NCI-H748 (cell line): ENCODE data around the gene PTPN3.
"Not testable (repeated sequence)": the region's sequence is repeated elsewhere in the genome, so short reads cannot be mapped to it uniquely, and the experiment has no call there.

Experiments used
- DNase-seq: peaks from one replicate; lab custom pipeline; 2025; ENCODE audit not compliant: unreplicated experiment; lab: John Stamatoyannopoulos, UW

Gene PTPN3

DNA sequence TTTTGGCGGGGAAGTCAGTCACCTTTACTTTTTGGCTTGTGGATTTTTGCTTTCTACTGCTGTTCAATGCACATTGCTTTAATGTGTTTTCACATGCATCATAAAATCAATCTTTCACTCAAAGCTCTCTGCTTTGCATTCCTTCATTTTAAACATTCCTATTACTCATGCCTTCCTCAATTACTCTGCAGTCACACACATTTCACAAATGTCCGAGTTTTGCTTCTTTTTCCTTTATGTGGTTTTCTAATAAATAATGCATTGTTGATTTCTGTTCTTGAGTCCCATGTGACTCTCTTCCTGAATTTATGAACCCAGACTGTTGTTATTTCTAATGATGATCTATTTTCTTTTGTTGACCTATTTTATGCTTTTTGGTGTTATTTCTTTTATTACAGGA is 95.0 kb downstream of the PTPN3 start:
- DNase-seq: no peak

DNA sequence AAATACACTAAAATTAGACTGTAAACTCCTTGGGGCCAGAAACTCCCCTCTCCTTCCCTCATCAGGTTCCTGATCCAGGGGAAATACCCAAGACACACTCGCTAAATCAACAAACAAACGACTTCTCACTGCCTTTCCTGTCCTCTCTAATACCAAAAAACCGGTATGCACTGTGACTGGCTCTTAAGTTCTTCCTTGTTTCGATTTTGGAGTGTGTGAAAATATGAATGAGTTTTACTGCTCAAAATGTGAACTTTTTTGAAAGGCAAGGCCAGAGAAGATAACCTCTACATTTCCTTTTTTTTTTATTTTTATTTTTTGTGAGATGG is 96.2 kb downstream of the PTPN3 start:
- no peak for DNase-seq

DNA sequence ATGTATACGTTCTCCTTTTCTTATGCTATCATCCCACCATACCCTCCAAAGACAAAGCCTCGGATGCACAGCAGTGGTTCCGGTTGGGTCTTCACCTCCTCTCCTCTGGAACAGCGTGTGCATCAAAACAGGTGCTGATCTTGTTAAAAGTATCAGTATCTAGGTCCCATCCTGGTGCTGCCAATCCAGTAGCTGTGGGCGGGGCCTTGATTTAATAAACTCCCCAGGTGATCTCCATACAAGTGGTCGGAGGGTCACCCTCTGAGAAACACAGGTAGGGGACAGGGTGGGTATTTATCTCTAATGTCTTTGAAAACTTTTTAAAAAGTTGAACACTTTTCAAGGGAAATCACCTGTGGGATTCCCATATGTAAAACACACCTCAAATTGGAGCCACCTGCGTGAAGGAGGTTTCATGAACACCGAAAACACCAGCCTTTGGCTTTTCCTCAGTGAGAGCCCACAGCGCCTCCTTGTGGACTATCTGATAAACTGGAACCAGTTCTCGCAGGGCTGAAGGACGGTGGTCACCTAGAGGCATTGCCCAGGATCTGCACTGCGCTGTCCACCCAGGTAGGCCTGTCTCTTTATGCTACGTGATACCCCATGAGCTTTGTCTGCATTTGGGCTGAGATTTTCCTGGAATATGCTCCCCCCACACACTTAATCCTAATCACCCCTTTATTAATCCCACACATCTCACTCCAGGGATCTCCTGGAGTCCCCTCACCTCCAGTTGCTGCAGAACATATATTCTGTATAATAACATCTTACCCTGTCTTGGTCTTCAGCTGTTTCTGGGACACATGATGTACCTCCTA is 96.7 kb downstream of the PTPN3 start:
- peak; percentile 80 for DNase-seq

DNA sequence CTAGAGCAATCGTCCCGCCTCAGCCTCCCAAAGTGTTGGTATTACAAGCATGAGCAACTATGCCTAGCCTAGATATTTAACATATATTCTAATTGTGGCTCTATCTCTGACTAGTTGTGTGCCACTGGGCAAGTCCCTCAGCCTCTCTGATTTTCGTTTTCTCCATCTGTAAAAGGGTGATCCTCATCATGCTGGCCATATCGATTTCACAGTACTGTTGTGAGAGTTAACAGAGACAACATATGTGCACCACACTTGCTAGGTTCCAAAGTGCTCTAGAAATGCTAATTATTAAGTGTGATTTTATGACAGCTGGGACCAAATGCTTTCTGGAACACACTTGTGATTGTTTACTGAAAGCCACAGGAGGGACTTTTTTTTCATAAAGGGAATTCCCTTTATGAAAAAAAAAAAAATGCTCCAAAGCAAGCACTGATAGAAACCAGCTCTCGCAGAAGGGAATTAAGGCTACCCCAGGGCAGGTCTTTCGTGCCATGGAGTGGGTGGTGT is 98.8 kb downstream of the PTPN3 start:
- DNase-seq: no peak

DNA sequence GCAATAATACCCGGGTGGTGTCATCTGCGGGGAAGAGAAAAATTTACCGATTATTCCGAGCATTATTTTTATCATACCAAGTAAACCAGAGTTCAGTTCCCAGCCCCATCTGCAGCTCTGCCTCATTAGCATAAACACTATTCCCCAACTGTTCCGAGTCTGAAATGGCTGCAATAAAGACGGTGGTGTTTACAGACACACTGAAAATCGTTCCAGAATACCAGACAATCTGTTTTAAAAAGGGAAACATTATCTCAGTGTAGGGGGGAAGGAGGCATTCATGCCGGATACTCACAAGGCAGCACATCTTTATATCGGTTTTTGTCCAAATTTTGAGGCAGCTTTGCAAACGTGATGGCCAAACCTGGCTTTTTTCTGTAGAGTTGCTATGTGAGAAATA is 106.9 kb downstream of the PTPN3 start:
- DNase-seq: no peak

DNA sequence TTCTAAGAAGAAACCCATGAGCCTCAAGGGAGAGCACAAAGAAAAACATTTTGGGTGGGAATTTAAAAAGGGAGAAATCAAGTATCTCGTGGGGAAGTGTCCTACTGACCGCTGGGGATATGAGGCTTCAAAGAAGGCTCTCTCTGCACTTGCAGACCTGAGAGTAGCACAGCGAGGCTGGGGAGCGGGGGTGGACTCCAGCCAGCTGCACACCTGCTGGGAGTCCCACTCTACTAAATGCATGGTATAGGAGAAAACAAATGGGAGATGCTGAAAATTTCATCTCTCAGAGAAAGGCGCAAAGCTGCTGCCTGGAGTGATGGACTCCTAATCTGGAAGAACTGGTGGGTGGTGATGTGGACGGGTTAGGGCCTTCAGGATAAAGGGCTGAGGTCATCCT is 110.3 kb downstream of the PTPN3 start:
- no peak for DNase-seq

DNA sequence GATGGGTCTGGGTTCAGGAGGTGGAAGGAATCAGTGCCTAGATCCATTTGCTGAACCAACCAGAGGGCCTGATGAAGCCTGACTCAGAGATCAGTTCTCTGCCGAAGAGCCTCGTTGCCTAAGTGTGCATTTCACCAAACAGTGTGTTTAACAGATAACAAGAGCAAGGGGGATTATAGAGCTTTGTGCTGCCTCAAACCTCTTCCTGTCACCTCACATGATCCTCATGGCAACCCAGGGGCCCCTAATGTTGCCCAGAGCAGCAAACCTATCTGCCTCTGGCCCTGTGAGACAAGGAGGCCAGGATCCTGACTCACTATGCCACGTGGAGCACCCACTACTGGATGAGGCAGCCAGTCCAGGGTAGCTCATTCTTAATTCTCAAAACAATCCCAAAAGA is 110.9 kb downstream of the PTPN3 start:
- no peak for DNase-seq

DNA sequence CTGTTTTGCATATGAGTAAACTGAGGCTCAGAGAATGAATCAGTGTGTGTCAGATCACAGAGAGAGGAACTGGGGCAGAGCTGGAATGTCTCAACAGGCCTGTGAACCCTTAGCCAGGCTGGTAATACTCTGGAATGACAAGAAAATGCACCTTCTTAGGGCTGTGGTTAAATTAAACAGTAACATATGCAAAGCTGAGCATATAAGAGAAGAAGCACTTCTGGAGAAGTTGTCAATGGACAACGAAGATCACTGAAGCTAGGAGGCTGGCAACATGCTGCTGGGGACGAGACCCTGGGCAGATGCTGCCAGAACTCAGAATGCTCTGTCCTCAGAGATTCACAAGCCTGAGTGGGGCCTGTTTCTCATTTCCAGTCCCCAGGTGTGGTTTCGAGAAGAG is 112.6 kb downstream of the PTPN3 start:
- no peak for DNase-seq

DNA sequence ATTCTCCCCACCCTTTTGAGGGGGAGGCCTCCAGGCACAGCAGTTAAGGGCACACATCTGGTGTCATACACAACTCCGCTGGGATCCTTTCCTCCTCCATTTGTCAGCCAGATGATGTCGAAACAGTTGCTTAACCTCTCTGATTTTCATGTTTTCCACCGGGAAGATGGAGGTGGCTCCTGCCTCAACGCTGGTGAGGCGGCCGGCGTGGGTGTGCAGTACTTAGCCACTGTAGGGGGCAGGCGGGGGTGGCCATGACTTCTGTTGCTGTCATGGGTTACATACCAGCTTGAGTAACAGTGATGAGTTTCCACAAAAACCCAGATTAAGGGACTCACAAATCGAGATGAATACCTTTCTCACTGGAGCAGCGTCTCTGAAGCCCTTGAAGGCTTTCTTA is 114.2 kb downstream of the PTPN3 start:
- no peak for DNase-seq

DNA sequence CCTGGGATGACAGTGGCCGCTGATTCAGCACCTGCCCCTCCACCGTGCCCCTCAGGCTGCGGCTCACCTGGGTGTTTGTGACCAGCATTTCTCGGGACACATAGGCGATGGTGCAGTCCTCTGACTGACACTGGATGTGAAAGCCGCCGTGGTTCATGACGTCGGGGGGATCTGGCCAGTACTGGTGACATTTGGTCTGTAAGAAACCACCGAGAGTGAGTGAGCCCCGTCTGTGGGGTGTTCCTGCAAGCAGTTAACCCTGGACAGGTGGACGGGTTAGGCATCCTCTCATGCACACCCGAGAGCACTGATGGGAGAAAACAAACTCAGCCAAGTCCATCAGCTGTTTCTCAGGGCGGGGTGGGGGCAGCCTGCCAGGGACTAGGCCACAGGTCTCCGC is 114.8 kb downstream of the PTPN3 start:
- DNase-seq: no peak

DNA sequence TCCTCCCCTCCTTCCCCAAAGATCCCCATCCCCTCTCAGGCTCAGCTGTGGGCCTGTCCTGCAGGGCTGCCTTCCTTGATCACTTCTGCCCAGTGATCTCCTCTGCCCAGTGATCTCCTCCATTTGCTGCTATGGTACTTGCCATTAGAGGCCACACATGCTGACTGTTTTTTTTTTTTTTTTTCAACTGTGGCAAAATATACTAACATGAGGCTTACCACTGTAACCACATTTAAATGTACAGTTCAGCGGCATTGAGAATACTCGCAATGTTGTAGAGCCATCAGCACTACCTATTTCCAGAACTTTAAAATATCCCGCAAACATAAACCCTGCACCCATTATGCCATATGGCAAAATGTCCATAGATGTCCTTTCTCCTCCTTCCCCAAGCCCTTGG is 115.5 kb downstream of the PTPN3 start:
- DNase-seq: no peak

DNA sequence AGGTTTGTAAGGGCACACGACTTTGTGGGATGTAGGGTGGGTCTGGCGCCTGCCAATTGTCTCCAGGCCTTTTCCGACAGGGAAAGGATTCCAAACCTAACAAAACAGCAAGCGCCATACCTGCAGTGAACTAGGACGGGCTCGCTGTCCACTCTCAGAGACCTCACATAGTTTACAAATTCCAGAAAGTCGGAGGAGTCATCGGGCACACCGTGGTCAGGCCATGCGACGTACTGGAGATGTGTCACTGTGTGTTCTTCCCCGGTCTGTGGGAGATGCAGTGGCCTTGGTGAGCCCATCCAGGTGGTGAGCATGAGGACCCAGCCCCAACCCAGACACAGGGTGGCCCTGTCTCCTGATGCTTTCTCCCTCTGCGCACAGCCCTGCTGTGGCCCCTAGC is 115.9 kb downstream of the PTPN3 start:
- no peak for DNase-seq

DNA sequence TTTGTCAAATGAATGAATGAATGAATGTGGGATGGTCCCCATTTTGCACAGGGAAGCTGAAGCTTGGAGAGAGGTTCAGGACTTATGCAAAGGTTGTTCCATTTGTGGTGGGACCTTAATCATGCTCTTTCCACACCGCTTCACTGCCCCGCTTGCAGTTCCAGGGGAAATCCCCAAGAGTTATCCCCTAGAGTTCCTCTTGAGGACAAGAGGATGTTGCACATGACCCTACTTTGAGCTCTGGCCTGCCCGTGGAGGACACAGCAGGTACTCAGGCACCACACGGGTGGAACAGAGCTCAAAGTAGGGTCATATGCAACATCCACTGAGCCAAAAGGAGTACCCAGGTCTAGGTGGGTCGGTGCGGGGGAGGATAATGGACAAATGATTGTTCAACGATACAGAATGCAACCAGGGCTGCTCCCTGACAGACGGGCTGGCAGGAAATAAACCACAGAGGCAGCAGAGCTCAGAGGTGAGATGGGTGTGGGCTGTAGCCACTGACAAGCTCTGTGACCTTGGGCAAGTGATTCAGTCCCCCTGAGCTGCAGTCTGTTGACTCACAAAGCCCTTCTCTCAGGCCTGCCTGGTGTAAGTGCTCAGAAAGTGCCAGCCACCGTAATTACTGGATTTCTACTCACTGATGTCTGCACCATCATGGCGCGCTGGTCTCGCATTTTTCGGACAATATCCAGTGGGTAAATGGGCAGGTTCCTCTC is 116.9 kb downstream of the PTPN3 start:
- no peak for DNase-seq

DNA sequence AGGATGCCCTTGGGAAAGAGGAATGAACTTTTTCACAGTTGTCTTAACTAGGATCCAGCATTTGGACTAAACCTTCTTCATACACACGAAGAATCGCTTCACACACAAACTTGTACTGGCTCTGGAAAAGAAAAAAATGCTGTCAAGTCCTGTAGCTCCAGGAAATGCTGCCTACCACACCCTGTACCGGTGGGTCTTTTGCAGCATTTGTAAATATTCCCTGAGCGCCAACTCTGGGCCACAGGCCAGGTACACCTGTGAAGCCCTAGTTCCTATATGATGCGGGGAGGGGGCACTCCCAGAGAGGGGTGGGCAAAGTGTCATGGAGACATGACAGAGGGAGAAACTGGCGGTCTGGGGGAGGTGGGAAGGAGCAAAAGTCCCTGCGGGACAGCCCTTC is 118.6 kb downstream of the PTPN3 start:
- peak; percentile 23 for DNase-seq

DNA sequence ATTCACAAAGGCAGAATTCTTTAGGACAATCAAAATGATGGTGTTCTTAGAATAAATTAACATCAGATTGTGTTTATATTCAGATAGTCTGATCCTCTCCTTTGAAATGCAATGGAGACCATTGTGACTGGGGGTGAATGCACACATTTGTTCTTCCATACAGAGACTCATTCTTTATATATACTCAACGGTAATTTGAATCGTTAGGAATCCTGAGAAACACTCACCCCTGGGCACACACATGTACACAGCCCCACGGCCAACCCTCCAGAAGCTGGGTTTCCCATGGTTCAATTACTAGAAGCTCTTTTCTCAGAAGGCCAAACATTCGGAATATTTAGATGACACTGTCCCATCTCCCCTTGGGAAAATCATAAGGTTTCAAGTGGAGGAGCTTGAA is 119.8 kb downstream of the PTPN3 start:
- no peak for DNase-seq

DNA sequence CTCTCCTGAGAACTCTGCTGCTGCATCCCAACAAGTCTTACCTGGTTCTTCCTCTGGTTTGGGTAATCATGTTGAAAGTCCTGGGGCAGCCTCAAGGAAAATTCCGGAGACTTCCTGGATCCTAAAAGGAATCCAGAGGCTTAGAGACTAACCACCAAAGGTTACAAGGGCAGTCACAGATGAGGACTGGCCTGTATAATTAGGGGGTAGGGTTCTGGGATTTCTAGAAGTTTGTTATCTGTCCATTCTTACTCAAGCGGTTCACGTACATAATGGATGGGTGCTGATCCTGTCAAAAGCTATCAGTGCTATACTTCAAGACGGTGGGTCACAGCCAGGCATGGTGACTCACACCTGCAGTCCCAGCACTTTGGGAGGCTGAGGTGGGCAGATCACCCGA is 125.9 kb downstream of the PTPN3 start:
- DNase-seq: no peak

DNA sequence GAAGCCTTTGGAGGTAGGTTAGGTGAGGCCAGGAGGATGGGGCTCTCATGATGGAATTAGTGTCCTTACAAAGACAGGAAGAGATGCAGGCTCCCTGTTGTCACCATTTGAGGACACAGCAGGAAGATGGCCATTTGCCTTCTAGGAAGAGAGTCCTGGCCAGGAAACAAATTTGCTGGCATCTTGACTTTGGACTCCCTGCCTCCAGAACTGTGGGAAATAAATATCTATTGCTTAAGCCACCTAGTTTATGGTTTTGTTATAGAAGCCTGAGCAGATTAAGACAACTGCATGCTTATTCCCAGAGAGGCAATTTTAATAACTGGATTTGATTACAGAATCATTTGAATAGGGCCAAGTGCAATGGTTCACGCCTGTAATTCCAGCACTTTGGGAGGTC is 126.7 kb downstream of the PTPN3 start:
- DNase-seq: no peak

DNA sequence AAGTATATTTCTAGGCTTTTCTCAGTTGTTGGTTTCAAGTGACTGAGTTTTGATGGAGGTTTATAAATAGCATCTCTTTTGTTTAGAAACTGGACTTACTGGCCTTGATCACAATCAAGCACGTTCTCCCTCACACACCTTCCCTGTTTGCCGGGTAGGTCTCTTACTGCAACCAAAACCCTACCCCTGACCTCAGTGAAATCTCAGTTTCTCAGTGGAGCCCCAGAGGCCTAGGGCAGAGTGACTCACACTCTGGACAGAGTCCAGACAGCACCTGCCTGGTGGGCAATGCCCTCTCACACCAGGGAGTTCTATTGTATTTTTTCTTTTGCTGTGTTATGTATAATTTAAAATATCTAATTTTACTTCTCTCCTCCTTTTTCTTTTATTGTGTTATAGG is 128.8 kb downstream of the PTPN3 start:
- no peak for DNase-seq

DNA sequence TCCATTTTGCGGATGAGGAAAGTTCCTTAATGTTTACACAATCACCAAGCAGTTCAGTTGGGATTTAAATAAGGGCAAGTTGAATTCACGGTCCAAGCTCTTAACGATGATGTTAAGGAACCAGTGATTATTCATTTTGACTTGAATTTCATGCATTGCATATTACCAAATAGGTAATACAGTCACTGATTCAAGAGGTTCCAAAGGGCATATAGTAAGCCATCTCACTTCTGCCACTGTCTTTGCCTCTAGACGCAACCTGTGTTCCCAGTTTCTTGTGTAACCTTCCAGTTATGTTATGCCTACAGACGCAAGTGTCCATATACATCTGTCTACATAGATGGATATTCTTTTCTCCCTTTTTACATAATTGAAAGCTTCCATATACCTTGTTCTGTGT is 137.3 kb downstream of the PTPN3 start:
- DNase-seq: no peak

DNA sequence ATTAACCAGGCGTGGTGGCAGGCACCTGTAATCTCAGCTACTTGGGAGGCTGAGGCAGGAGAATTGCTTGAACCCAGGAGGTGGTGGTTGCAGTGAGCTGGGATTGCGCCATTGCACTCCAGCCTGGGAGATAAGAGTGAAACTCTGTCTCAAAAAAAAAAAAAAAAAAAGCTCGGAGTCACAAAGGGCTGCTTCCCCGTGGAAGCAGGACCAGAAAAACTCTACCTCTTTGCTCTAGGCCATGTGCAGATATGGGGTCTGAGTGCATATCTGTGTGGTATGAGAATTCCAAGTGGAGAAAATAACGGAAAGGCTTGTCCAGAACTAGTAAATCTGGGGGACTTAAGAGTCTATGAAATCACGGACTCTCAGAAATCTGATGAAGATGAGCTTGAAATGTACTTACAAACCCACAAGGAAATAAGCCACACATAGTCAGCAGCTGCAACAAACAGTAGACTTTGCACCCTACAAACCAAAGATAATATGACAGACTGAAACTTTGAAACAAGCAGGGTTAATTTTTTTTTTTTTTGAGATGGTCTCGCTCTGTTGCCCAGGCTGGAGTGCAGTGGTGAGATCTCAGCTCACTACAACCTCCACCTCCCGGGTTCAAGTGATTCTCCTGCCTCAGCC is 139.0 kb downstream of the PTPN3 start:
- not testable (repeated sequence) for DNase-seq

DNA sequence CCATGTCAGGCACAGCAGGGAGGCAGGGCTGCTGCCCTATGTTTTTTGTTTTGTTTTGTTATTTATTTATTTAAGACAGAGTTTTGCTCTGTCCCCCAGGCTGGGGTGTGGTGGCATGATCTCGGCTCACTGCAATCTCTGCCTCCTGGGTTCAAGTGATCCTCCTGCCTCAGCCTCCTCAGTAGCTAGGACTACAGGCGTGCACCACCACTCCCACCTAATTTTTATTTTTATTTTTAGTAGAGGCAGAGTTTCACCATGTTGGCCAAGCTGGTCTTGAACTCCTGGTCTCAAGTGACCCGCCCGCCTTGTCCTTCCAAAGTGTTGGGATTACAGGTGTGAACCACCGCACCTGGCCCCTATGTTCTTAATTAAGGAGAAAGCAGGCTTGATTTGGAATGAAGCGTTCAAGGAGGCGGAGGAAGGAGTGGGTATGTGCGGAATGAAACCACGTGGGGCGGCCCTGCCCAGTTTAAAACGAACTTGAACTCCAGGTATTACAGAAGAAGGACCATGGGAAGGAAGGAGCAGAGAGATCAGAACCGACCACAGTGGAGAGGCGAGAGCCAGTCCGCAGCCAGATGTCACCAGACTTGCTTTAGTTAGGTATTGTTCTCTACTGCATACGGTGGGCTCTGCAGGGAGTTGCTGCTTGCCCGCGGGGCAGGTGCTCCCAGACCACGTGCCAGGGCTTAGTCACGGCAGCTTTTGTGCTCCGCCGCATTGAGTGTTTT is 142.4 kb downstream of the PTPN3 start:
- DNase-seq: peak; percentile 81
